Left renal pelvis (tissue), 4 donors: ENCODE results near the gene EHMT1. TPM values are rescaled to one million over a fixed set of nuclear protein-coding genes. Genes with fewer than 3 reads are reported as not detected.
"Not testable (repeated sequence)": the region's sequence is repeated elsewhere in the genome, so short reads cannot be mapped to it uniquely, and the experiment has no call there.

Experiments used
- DNase-seq, 4 donors: peaks; one replicate each; pipeline ENCODE4 v3.0.0-alpha.2; 2013; ENCODE audit warnings: low read depth in 4 of 4, low spot score in 3 of 4
- polyA plus RNA-seq, 4 donors: library from polyadenylated mRNA; unstranded; fragments of 120-200 nt; gene quantifications; one replicate each; pipeline ENCODE4 v1.2.1, GENCODE V29; 2013; ENCODE audit not compliant: insufficient read length in 4 of 4

The EHMT1 gene
- polyA plus RNA-seq, 4 donors, result 61.2 to 81.3 (median 72.9) TPM

DNA sequence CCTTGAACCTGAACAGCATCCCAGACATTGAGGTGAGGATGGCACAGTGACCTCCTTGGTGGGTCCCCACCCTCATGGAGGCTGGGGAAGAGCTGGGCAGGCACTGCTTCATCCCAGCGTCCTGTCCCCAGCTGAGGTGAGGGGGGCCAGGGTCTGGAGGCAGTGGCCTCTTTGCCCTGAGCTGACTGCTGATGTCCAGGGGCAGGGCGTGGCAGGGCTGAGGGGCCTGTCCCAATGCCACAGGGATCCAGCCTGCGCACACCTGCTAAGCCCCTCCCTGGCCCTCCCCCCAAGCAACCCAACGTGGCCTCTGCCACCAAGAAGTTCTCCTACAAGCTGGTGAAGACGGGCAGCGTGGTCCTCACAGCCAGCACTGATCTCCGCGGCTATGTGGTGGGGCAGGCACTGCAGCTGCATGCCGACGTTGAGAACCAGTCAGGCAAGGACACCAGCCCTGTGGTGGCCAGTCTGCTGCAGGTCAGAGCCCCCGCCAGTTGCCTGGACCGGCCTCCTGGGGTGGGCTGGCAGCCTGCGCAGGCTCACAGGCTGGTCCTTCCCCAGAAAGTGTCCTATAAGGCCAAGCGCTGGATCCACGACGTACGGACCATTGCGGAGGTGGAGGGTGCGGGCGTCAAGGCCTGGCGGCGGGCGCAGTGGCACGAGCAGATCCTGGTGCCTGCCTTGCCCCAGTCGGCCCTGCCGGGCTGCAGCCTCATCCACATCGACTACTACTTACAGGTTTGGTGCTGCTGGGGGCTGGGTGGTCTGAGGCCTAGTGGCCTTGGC, 4.9 kb upstream of the EHMT1 start:
- DNase-seq, result no peak

DNA sequence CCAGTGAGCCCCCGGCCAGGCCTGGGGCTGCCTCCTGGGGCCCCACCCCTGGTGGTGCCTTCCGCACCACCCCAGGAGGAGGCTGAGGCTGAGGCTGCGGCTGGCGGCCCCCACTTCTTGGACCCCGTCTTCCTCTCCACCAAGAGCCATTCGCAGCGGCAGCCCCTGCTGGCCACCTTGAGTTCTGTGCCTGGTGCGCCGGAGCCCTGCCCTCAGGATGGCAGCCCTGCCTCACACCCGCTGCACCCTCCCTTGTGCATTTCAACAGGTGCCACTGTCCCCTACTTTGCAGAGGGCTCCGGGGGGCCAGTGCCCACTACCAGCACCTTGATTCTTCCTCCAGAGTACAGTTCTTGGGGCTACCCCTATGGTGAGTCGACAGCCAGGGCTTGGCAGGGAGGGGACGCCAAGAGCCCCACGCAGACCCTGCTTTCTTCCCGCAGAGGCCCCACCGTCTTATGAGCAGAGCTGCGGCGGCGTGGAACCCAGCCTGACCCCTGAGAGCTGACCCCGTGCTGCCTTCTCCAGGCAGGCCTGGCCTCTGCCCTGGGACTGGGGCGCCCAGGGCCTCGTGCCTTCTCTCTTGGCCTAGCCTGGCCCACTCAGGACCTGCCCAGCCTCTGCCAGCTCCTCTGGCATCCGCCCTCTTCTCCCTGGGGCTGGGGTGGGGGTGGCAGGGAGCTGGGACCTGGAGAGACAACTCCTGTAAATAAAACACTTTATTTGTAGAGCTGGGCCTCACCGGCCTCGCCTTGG, 4.0 kb upstream of the EHMT1 start:
- DNase-seq, result no peak

DNA sequence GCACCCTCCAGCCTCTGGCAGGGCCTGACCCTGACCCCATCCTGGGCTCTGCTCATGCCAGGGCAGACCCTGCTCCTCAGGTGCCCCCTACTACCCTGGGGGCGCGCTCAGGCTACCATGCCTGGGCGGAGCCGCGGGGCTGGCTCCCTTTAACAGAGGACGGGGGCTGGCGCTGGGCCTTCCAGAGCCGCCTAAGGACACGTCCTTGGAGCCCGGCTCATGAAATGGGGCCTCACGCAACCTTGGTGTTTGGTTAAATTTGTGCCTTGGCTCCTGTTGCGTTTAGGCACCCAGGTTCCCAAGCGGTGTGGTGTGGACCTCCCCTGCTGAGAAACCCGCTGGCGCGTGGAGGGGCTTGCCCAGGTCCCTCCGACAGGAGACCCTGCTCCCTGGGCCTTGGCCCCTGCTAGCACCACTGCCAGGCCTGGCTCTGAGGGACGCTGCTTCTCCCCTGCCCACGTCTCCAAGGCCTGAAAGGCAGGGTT, 3.4 kb upstream of the EHMT1 start:
- no peak for DNase-seq

DNA sequence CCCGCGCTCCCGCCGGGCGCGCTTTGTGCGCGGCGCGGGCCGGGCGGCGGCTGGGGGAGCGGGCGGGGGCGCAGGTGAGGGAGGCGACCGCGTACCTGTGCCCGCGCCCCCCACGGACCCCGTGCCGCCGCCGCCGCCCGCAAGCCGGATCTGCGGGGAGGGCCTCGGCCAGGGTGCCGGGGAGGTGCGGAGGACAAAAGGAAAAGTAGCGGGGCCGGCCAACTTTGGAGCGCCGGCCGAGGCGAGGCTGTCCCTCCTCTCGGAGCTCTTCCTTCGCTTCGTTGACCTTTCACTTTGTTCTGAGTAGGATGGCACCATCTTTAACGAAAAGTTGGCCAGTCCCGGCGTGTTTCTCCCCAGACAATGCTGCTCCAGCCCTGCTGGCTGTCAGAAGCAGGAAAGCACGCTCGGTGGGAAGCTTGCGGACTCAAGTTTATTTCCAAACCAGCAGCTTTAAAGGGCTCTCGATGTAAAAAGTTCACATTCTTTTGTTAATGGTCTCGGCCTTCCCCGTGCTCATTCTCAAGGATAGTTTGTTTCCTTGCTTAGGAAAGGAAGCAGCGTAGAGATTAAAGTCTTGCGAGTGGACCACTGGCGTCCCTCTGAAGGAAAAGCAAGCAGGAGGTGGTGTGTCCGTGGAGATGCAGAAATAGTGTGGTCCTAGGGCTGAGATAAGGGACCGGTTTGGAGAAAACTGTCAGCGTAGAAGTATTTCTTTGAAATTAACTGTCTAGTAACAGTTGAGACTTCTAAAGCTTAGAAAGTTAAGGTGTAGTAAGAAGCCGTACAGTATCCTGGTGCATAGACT, 639 bp downstream of the EHMT1 start:
- no peak for DNase-seq

DNA sequence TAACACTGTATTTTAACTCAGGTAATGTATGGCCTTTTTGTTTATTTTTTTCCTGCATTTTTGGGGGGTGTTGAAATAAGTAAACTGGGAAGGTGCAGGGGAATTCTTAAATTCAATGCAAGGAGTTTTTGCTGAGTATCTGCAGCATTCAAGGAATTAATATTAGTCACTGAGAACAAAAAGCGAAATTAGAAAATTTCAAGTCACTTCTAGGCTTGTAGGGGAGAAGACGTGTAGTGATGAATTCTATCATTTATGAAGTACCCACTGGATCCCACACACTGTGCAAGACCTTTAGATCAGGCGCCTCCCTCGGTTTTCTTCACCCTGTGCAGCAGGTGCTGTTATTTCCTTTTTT, 1.2 kb downstream of the EHMT1 start:
- DNase-seq, result no peak

DNA sequence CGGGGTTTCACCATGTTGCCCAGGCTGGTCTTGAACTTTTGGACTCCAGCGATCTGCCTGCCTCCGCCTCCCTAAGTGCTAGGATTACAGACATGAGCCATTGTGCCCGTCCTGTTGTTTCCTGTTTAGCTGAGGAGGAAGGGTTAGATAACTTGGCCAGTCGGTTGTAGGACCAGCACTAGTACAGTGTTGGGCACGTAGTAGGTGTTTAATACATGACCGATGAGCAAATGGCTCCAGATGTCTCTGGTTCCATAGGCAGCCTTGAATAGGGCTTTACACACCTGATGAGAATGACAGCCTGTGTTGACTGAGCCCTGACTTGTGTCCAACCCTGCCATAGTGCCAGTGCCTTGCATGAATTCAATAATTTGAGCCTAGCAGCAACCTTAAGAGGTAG, 1.8 kb downstream of the EHMT1 start:
- DNase-seq, result no peak

DNA sequence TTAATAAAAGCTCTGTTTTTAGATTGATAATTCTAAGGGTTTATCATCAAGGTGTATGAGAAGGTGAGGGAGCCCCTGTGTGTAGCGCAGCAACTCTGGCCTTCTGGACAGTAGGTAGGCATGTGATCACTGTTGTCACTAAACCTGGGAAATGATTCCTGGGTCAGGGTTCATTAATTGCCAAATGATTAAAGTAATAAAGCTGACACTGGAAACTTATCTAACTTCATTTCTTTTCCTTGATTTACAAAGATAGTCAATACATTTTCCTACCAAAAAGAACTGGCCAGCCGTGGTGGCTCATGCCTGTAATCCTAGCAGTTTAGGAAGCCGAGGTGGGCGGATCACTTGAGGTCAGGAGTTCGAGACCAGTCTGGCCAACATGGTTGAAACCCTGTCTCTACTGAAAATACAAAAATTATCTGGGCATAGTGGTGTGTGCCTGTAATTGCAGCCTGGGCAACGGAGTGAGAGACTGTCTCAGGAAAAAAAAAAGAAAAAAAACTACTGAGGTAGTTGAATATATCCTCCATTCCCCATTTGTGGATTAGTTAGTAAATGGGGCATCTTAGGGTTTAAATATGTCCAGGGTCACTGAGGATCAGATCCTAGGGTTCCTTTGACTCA, 2.4 kb downstream of the EHMT1 start:
- DNase-seq, result no peak

DNA sequence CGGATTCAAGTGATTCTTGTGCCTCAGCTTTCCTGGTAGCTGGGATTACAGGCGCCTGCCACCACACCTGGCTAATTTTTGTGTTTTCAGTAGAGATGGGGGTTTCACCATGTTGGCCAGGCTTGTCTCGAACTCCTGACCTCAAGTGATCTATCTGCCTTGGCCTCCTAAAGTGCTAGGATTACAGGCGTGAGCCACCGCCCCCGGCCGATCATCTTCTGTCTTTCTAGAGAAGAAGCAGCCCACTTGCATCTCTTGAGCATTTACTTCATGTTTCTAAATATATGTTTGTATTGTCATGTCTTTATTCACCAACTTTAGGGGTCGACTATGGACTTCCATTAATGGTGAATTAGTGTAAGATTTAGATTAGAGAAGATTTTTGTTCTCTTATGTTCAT, 3.4 kb downstream of the EHMT1 start:
- not testable (repeated sequence) for DNase-seq

DNA sequence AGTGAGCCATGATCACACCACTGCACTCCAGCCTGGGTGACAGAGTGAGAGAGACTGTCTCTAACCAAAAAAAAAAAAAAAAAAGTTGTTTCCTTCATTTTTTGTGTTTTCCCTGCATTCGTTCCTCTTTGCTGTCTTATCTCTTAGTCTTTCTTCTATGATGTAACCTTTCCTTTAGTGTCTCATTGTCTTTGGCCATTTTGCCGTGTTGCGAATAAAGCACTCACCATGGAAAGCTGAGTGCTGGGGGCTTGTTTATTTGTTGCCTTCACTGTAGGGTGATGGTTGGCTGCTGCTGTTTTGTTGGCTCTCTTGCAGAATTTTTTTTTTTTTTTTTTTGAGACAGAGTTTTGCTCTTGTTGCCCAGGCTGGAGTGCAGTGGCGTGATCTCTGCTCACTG, 7.7 kb downstream of the EHMT1 start:
- no peak for DNase-seq

DNA sequence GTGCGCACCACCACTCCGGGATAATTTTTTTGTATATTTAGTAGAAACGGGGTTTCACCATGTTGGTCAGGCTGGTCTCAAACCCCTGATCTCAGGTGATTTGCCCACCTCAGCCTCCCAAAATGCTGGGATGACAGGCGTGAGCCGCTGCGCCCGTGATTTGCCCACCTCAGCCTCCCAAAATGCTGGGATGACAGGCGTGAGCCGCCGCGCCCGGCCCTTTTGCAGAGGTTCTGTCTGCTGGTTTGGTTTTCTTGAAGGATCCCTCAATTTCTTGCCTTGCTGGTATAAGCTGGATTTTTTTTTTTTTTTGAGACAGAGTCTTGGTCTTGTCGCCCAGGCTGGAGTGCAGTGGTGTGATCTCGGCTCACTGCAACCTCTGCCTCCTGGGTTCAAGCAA, 8.6 kb downstream of the EHMT1 start:
- not testable (repeated sequence) for DNase-seq

DNA sequence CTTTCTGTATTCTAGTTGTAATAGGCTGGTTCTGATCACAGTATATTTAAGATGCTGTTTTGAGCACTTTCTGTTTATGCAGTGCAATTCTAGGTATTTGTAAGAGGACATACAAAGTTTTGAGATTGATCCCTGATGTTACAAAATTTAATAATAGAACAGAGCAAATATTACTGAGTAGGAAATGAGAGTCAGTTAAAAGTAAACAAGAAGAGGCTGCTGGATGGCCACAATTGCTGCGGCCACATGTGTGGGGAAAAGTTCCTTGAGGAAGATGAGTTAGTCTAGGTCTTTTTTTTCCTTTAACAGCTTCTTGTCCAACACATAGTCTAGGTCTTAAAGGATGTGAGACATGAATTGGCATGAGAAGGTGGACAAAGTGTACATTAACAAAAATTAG, 11.3 kb downstream of the EHMT1 start:
- no peak for DNase-seq

DNA sequence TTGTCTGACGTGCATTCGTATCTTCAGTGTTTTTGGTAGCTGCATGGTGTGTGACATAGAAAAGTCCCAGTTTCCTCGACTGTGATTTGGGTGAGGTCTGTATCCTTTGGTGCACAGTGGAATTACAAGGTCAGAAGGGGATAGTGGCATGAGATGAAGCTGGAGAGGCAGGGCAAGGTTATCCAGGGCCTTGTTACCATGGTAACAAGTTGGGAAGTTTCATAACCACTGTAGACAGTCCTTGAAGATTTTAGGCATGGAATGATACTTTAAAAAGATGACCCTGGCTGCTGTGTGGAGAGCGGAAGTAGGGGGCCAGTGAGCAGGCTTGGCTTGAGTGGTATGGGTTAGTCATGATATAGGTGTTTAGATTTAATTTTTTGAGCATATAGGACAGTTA, 11.9 kb downstream of the EHMT1 start:
- DNase-seq, result no peak

DNA sequence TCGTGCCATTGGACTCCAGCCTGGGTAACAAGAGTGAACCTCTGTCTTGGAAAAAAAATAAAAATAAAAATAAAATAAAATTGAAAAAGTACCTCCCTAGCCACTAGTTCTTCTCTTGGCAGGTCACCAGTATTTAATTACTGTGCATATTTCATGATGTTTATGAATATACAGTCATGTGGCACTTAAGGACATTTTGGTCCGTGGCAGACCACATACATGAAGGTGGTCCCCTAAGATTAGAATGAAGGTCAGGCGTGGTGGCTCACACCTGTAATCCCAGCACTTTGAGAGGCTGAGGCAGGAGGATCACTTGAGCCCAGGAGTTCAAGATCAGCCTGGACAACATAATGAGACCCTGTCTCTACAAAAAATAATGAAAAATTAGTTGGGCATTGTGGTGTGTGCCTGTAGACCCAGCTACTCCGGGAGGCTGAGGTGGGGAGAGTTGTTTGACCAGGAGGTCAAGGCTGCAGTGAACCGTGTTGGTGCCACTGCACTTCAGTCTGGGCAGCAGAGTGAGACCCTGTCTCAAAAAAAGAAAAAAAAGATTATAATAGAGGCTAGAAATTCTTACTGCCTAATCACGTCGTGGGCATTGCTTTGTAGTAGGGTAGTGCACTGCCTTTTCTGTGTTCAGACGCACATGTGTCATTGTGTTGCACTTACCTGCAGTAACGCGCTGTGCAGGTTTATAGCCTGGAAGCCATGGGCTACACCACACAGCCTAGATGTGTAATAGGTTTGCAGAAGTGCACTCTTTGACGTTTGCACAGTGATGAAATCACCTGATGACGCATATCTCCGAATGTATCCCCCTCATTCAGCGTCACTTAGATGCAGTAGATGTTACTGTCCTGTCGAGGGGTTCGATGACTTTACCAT, 12.8 kb downstream of the EHMT1 start:
- DNase-seq, result no peak

DNA sequence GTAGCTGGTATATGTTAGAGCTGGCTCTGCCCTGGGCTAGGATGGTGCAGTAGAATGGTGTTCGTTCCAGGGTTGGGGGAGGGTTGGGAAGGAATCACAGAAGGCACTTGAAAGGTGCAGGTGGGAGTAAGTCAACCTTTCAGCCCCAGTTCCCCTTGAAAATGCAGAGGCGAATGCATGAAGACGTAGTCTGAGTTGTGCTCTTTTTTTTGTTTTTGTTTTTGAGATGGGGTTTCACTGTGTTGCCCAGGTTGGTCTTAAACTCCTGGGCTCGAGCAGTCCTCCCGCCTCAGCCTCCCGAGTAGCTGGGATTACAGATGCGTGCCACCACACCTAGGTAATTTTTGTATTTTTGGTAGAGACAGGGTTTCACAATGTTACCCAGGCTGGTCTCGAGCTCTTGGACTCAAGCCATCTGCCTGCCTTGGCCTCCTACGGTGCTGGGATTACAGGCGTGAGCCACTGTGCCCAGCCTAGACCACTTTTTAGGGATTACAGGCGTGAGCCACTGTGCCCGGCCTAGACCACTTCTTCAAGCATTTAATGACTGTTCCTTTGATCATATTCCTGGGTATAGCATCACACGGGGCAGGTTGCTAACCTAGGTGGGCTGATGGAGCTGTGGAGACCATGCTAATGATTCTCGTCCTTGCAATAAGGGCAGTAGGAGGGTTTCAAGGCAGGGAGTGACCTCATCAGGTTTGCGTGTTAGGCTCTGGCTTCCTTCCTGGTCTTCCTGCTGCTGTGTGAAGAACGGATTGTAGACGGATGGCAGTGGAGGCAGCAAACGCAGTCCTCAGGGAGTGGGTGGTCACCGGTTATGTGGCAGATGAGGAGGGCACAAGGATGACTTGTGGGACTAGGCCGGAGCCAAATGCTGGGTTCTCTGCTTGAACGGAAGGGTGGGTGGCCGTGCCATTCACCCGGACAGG, 13.7 kb downstream of the EHMT1 start:
- DNase-seq, result no peak

DNA sequence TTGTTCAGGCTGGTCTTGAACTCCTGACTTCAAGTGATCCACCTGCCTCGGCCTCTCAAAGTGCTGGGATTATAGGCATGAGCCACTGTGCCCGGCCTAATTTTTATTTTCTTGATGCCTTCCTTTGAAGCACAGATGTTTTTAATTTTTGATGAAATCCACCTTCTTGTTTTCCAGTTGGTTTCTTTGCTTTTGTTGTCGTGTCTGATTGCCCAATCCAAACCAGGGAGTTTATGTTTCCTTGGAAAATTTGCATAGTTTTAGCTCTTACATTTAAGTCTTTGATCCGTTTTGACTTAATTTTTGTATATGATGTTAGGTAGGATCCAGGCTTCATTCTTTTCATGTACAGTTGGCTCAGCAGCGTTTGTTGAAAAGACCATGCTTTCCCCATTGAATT, 15.2 kb downstream of the EHMT1 start:
- DNase-seq, result no peak

DNA sequence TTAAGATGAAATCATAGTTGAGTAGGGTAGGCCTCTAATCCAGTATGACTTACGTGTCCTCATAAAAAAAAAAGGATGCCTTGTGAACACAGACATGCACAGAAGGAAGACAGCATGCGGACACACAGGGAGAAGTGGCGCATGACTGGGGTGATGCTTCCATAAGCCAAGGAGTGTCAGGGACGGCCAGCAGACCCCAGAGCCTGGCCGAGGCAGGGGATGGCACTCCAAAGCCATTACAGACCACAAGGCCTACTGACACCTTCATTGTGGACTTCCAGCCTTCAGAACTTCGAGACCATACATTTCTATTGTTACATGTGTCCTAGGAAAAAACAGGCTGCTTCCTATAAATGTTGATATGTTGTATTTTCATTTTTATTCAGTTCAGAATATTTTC, 19.9 kb downstream of the EHMT1 start:
- no peak for DNase-seq

DNA sequence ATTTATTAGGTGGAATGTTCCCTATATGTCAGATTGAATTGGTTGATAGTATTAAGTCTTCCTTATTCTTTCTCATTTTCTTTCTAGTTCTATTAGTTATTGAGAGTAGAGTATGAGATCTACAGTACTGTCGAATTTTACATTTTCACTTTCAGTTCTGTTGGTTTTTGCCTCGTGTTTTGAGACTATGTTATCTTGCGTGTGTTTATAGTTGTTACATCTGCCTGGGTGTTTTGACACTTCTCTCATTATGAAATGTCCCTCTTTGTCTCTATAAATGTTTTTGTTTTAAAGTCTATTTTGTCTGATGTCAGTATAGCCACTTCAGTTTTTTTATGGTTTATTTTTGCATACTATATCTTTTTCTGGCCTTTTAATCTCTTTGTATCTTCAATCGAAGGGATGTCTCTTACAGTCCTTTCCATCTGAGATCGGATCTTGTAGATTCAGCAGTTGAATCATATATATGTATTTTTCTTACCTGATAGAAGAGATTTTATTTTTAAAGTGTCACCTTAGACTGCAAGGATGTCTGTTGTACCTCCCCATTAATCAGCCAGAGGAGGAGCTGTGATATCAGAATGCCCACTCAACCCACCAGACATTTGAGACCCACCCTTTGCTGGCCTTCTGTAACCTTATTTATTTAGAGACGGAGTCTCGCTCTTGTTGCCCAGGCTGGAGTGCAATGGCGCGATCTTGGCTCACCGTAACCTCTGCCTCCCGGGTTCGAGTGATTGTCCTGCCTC, 20.7 kb downstream of the EHMT1 start:
- no peak for DNase-seq

DNA sequence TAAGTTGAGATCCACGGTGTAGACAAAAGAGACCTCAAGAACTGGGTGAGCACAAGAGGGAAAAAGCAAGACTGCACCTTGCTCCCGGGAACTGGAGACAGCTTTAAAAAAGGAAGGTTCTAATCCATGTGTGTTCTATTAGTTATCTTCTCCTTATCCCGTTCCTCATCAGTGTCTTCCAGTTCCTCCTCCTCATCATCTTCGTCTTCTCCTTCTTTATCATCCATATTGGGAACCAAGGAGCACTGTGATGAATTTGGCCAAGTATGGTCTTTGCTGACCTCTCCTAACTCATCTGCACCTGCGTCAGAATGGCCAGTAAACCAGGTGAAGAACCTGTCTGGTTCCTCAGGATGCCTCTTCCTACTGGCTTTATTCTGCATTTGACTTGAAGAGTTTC, 22.1 kb downstream of the EHMT1 start:
- no peak for DNase-seq
